Neuron (in vitro differentiated cells): Measurements from ENCODE around the gene FOXP1.

Experiments
- H2AFZ ChIP-seq: one replicate; pipeline ENCODE4 v1.6.1; 2013; ENCODE audit warnings: low read depth, mild to moderate bottlenecking, inconsistent platforms, low read length, moderate library complexity
- H3K27me3 ChIP-seq: one replicate; pipeline ENCODE4 v1.6.1; 2013; ENCODE audit warnings: low read length; ENCODE audit not compliant: insufficient read depth
- H3K36me3 ChIP-seq: one replicate; pipeline ENCODE4 v1.6.1; 2013; ENCODE audit warnings: low read length; ENCODE audit not compliant: insufficient read depth
- H3K4me1 ChIP-seq: one replicate; pipeline ENCODE4 v1.6.1; 2013; ENCODE audit warnings: low read length; ENCODE audit not compliant: insufficient read depth
- H3K4me3 ChIP-seq: 2 replicates; pipeline ENCODE4 v1.5.1; 2013; ENCODE audit warnings: mild to moderate bottlenecking, low read length, moderate library complexity
- H3K9me3 ChIP-seq: one replicate; pipeline ENCODE4 v1.6.1; 2013; ENCODE audit warnings: low read length

Gene FOXP1

GRCh38 chr3:71514621-71515020 is 68.9 kb downstream of the FOXP1 start:
- no peaks in the 10 kb centered on the region for H3K27me3 ChIP-seq
- no peak overlapping the region for H2AFZ ChIP-seq
- peaks cover 4% of the 10 kb centered on the region for H3K4me1 ChIP-seq
- no peaks in the 10 kb centered on the region for H3K36me3 ChIP-seq
- no peak overlapping the region for H3K4me3 ChIP-seq
- H3K9me3 ChIP-seq, result peaks cover 2% of the 10 kb centered on the region

GRCh38 chr3:71513515-71513914 is 70.0 kb downstream of the FOXP1 start:
- Histone ChIP-seq H3K4me3 (no peak overlapping the region), H3K4me1 (peaks cover 3% of the 10 kb centered on the region), H2AFZ (no peak overlapping the region), H3K27me3 (no peaks in the 10 kb centered on the region), H3K9me3 (peaks cover 2% of the 10 kb centered on the region), H3K36me3 (no peaks in the 10 kb centered on the region)

GRCh38 chr3:71513081-71513480 is 70.4 kb downstream of the FOXP1 start:
- H3K4me3 ChIP-seq, result no peak overlapping the region
- H3K36me3 ChIP-seq, result no peaks in the 10 kb centered on the region
- H3K4me1 ChIP-seq, result peaks cover 3% of the 10 kb centered on the region
- H3K27me3 ChIP-seq, result no peaks in the 10 kb centered on the region
- H2AFZ ChIP-seq, result no peak overlapping the region
- peaks cover 2% of the 10 kb centered on the region for H3K9me3 ChIP-seq

- no peak overlapping the region for H2AFZ ChIP-seq
- H3K9me3 ChIP-seq, result peaks cover 2% of the 10 kb centered on the region
- peaks cover 2% of the 10 kb centered on the region for H3K4me1 ChIP-seq
- H3K27me3 ChIP-seq, result no peaks in the 10 kb centered on the region
- no peaks in the 10 kb centered on the region for H3K36me3 ChIP-seq
- no peak overlapping the region for H3K4me3 ChIP-seq
These were observed 71.0 kb downstream of the FOXP1 start for GRCh38 chr3:71512544-71512943.

GRCh38 chr3:71512000-71512399 is 71.5 kb downstream of the FOXP1 start:
- H3K36me3 ChIP-seq, result no peaks in the 10 kb centered on the region
- no peaks in the 10 kb centered on the region for H3K27me3 ChIP-seq
- H3K4me3 ChIP-seq, result no peak overlapping the region
- H2AFZ ChIP-seq, result no peak overlapping the region
- H3K9me3 ChIP-seq, result peaks cover 2% of the 10 kb centered on the region
- H3K4me1 ChIP-seq, result no peaks in the 10 kb centered on the region

GRCh38 chr3:71511446-71511845 is 72.1 kb downstream of the FOXP1 start:
- H3K4me3 ChIP-seq, result no peak overlapping the region
- H3K4me1 ChIP-seq, result no peaks in the 10 kb centered on the region
- no peak overlapping the region for H2AFZ ChIP-seq
- H3K9me3 ChIP-seq, result peaks cover 2% of the 10 kb centered on the region
- no peaks in the 10 kb centered on the region for H3K27me3 ChIP-seq
- H3K36me3 ChIP-seq, result no peaks in the 10 kb centered on the region

GRCh38 chr3:71511037-71511436 is 72.5 kb downstream of the FOXP1 start:
- Histone ChIP-seq H3K36me3 (no peaks in the 10 kb centered on the region), H2AFZ (no peak overlapping the region), H3K4me1 (no peaks in the 10 kb centered on the region), H3K9me3 (peaks cover 2% of the 10 kb centered on the region), H3K27me3 (no peaks in the 10 kb centered on the region), H3K4me3 (no peak overlapping the region)

GRCh38 chr3:71510510-71510909 is 73.0 kb downstream of the FOXP1 start:
- Histone ChIP-seq H3K4me1 (no peaks in the 10 kb centered on the region), H3K36me3 (no peaks in the 10 kb centered on the region), H3K4me3 (no peak overlapping the region), H2AFZ (no peak overlapping the region), H3K9me3 (peaks cover 2% of the 10 kb centered on the region), H3K27me3 (no peaks in the 10 kb centered on the region)

GRCh38 chr3:71509066-71509465 is 74.5 kb downstream of the FOXP1 start:
- H3K27me3 ChIP-seq, result no peaks in the 10 kb centered on the region
- no peak overlapping the region for H2AFZ ChIP-seq
- no peak overlapping the region for H3K4me3 ChIP-seq
- no peaks in the 10 kb centered on the region for H3K36me3 ChIP-seq
- H3K9me3 ChIP-seq, result peaks cover 2% of the 10 kb centered on the region
- no peaks in the 10 kb centered on the region for H3K4me1 ChIP-seq

GRCh38 chr3:71505767-71506350 is 77.7 kb downstream of the FOXP1 start:
- Histone ChIP-seq H2AFZ (no peak overlapping the region), H3K9me3 (no peaks in the 10 kb centered on the region), H3K27me3 (no peaks in the 10 kb centered on the region)

GRCh38 chr3:71504250-71505036 is 79.1 kb downstream of the FOXP1 start:
- Histone ChIP-seq H2AFZ (no peak overlapping the region), H3K27me3 (no peaks in the 10 kb centered on the region), H3K36me3 (no peaks in the 10 kb centered on the region), H3K4me3 (no peak overlapping the region), H3K4me1 (no peaks in the 10 kb centered on the region), H3K9me3 (no peaks in the 10 kb centered on the region)

More at GRCh38 chr3:71505767-71506350, 77.7 kb downstream of the FOXP1 start:
- Histone ChIP-seq H3K36me3 (no peaks in the 10 kb centered on the region), H3K4me1 (no peaks in the 10 kb centered on the region), H3K4me3 (no peak overlapping the region)

GRCh38 chr3:71503525-71504249 is 79.8 kb downstream of the FOXP1 start:
- Histone ChIP-seq H3K36me3 (no peaks in the 10 kb centered on the region), H2AFZ (no peak overlapping the region), H3K4me1 (no peaks in the 10 kb centered on the region), H3K4me3 (no peak overlapping the region), H3K9me3 (no peaks in the 10 kb centered on the region), H3K27me3 (no peaks in the 10 kb centered on the region)

- Histone ChIP-seq H3K4me3 (no peak overlapping the region), H3K9me3 (no peaks in the 10 kb centered on the region), H3K27me3 (no peaks in the 10 kb centered on the region), H2AFZ (no peak overlapping the region), H3K36me3 (no peaks in the 10 kb centered on the region), H3K4me1 (no peaks in the 10 kb centered on the region)
These were observed 81.4 kb downstream of the FOXP1 start for GRCh38 chr3:71502066-71502625.
